HepG2 (cell line): ENCODE results near the gene ZNF428. TPM values are rescaled to one million over a fixed set of nuclear protein-coding genes. Genes with fewer than 3 reads are reported as not detected.

Source experiments
- CBX2 ChIP-seq, 2 experiments: fragments of 200-600 bp in 1 of 2; sonication (generic); formaldehyde crosslinking in 1 of 2; IDR thresholded peaks; 2 replicates each; pipeline versions ENCODE4 v1.7.0 to v1.8.1; 2018 to 2022; ENCODE audit warnings: low read depth in 2 of 2, low read length in 1 of 2, mild to moderate bottlenecking in 1 of 2, missing genetic modification reagents in 1 of 2
- CBX5 ChIP-seq: sonication (generic); formaldehyde crosslinking; IDR thresholded peaks from 2 replicates; pipeline ENCODE4 v1.4.0; 2020; ENCODE audit warnings: missing genetic modification reagents, borderline replicate concordance
- ETV5 ChIP-seq: IDR thresholded peaks from 2 replicates; pipeline ENCODE4 v1.6.1; 2018; ENCODE audit warnings: missing biosample characterization, missing genetic modification reagents, inconsistent platforms, borderline replicate concordance
- HNF4G ChIP-seq, 2 experiments: sonication (generic) in 1 of 2; formaldehyde crosslinking in 1 of 2; IDR thresholded peaks; 2 replicates each; pipeline versions ENCODE4 v1.4.0 to v1.6.1; 2011 to 2020; ENCODE audit warnings: borderline replicate concordance in 2 of 2, low read depth in 2 of 2, mild to moderate bottlenecking in 2 of 2, low read length in 1 of 2, missing genetic modification reagents in 1 of 2, moderate library complexity in 1 of 2
- IKZF1 ChIP-seq: fragments of 450-650 bp; IDR thresholded peaks from 2 replicates; pipeline ENCODE4 v1.7.1; 2016
- MAFG ChIP-seq: sonication (generic); formaldehyde crosslinking; IDR thresholded peaks from 2 replicates; pipeline ENCODE4 v1.5.1; 2020; ENCODE audit warnings: mild to moderate bottlenecking, missing genetic modification reagents
- MED8 ChIP-seq: sonication (generic); formaldehyde crosslinking; IDR thresholded peaks from 2 replicates; pipeline ENCODE4 v1.8.1; 2023; ENCODE audit warnings: mild to moderate bottlenecking, missing genetic modification reagents; ENCODE audit not compliant: insufficient replicate concordance
- MTA3 ChIP-seq: sonication (generic); formaldehyde crosslinking; IDR thresholded peaks from 2 replicates; pipeline ENCODE4 v1.4.0; 2020; ENCODE audit warnings: missing genetic modification reagents
- NFE2L1 ChIP-seq: sonication (generic); formaldehyde crosslinking; IDR thresholded peaks from 2 replicates; pipeline ENCODE4 v1.4.0; 2020; ENCODE audit warnings: missing genetic modification reagents, mild to moderate bottlenecking, borderline replicate concordance
- TOE1 ChIP-seq: sonication (generic); formaldehyde crosslinking; IDR thresholded peaks from 2 replicates; pipeline ENCODE4 v1.4.0; 2020; ENCODE audit warnings: mild to moderate bottlenecking, missing genetic modification reagents
- ZBTB3 ChIP-seq: sonication (generic); formaldehyde crosslinking; IDR thresholded peaks from 2 replicates; pipeline ENCODE4 v1.4.0; 2020; ENCODE audit warnings: low read depth, mild to moderate bottlenecking, moderate library complexity, missing genetic modification reagents, borderline replicate concordance
- ZBTB7B ChIP-seq: sonication (generic); formaldehyde crosslinking; IDR thresholded peaks from 2 replicates; pipeline ENCODE4 v1.4.0; 2020; ENCODE audit warnings: missing genetic modification reagents
- ZBTB8A ChIP-seq: sonication (generic); formaldehyde crosslinking; IDR thresholded peaks from 2 replicates; pipeline ENCODE4 v1.4.0; 2020; ENCODE audit warnings: mild to moderate bottlenecking, low read depth, missing genetic modification reagents, borderline replicate concordance
- ZNF24 ChIP-seq: fragments of 450-650 bp; IDR thresholded peaks from 2 replicates; pipeline ENCODE4 v1.6.1; 2017; ENCODE audit warnings: antibody characterized with exemption, mild to moderate bottlenecking
- ZNF292 ChIP-seq: sonication (generic); formaldehyde crosslinking; IDR thresholded peaks from 2 replicates; pipeline ENCODE4 v1.8.1; 2022; ENCODE audit warnings: mild to moderate bottlenecking, low read depth, missing genetic modification reagents, borderline replicate concordance
- ZNF335 ChIP-seq: sonication (generic); formaldehyde crosslinking; IDR thresholded peaks from 2 replicates; pipeline ENCODE4 v1.4.0; 2020; ENCODE audit warnings: missing genetic modification reagents
- ZNF616 ChIP-seq: sonication (generic); formaldehyde crosslinking; IDR thresholded peaks from 2 replicates; pipeline ENCODE4 v1.5.0; 2020; ENCODE audit warnings: low read depth, mild to moderate bottlenecking, missing genetic modification reagents
- ZNF644 ChIP-seq: IDR thresholded peaks from 2 replicates; pipeline ENCODE4 v1.6.1; 2016; ENCODE audit warnings: low read depth
- ZNF879 ChIP-seq: sonication (generic); formaldehyde crosslinking; IDR thresholded peaks from 2 replicates; pipeline ENCODE4 v1.8.1; 2023; ENCODE audit warnings: missing genetic modification reagents
- ZSCAN12 ChIP-seq: sonication (generic); formaldehyde crosslinking; IDR thresholded peaks from 2 replicates; pipeline ENCODE4 v1.9.0; 2021; ENCODE audit warnings: mild to moderate bottlenecking, missing genetic modification reagents
- polyA plus RNA-seq, 8 experiments: library from polyadenylated mRNA; depleted of rRNA in 3 of 8; stranded (reverse) in 7 of 8; unstranded in 1 of 8; fragments of >200 nt; fragmentation: Illumina TruSeq in 4 of 8; extraction: Trizol in 4 of 8; gene quantifications; 2 replicates each; pipeline versions ENCODE4 v1.2.1 to v1.2.3, GENCODE V29; 2011 to 2016; ENCODE audit warnings: low read depth in 4 of 8, missing spikeins in 1 of 8, mixed read lengths in 1 of 8; ENCODE audit not compliant: insufficient read depth in 1 of 8
- total RNA-seq, 5 experiments: library from RNA; depleted of rRNA; stranded (reverse); fragments of >200 nt; fragmentation: Illumina TruSeq; extraction: Trizol; gene quantifications; 2 replicates each; pipeline ENCODE4 v1.2.3, GENCODE V29; 2016; ENCODE audit warnings: low read depth in 1 of 5
- TF ChIP-seq, protein P1 (sequence below): sonication (generic); formaldehyde crosslinking; IDR thresholded peaks from 2 replicates; pipeline ENCODE4 v1.4.0; 2020; ENCODE audit warnings: missing genetic modification reagents
- TF ChIP-seq, protein P2 (sequence below): IDR thresholded peaks from 2 replicates; pipeline ENCODE4 v1.6.1; 2016; ENCODE audit warnings: control low read depth
- TF ChIP-seq, protein P3 (sequence below): IDR thresholded peaks from 2 replicates; pipeline ENCODE4 v1.6.1; 2012; ENCODE audit warnings: low read depth, low read length, improper control_type of control experiment

Gene ZNF428
- total and polyA plus RNA-seq, 2 of the 13 experiments (the other 11 are each of a cell fraction or from before 2014, with no cell fraction given): 10.4 to 26.9 TPM

DNA sequence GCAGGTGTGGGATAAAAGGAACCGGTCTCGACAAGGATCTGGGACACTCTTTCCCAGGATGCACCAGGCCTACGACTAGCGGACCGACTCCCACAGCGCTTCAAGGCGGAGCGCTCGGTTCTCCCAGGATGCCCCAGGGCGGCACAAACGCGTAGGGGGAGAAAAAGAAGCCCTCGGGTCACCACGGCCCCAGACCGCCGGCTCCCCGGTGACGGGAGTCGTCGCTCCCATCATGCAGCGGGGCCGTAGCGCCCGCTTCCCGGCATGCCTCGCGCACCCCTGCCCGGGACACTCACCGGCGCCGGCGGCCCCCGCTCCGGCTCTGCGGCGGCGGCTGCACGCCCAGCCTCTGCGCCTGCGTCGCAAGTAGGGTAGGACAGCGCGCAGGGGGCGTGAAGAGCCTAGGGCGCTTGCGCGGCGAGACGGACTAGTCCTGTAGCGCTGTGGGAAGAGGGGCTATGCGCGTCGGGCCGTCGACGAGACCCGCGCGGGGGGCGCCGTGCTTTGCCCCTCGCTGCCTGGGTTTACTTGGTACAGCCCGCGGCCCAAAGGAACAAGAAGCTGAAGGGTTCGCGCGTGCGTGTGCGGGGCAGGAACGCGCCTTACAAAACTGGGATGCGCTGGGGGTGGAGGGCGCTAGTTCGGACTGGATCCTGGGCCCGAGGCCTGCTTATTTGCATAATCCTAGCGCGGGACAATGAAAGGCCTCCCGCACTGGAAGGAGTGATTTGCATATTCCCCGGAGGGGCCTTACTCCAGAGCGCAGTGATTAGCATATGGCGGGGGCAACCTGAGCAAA, at the start of gene ZNF428 (continued):
- TF ChIP-seq, protein P1, sequence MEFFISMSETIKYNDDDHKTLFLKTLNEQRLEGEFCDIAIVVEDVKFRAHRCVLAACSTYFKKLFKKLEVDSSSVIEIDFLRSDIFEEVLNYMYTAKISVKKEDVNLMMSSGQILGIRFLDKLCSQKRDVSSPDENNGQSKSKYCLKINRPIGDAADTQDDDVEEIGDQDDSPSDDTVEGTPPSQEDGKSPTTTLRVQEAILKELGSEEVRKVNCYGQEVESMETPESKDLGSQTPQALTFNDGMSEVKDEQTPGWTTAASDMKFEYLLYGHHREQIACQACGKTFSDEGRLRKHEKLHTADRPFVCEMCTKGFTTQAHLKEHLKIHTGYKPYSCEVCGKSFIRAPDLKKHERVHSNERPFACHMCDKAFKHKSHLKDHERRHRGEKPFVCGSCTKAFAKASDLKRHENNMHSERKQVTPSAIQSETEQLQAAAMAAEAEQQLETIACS (CRISPR knock-in tag): peak; percentile 77
- TF ChIP-seq ETV5 (no peak), IKZF1 (no peak), ZNF644 (CRISPR knock-in tag) (no peak), ZBTB8A (CRISPR knock-in tag) (peak; percentile 37; the same call in 1 of the 2 replicates), CBX5 (CRISPR knock-in tag) (no peak), MAFG (CRISPR knock-in tag) (no peak), ZNF616 (CRISPR knock-in tag) (peak; percentile 90; the same call in 1 of the 2 replicates), ZNF24 (no peak), NFE2L1 (CRISPR knock-in tag) (peak; percentile 83), ZBTB7B (CRISPR knock-in tag) (peak; percentile 78; the same call in 1 of the 2 replicates), MED8 (CRISPR knock-in tag) (peak; percentile 76), ZSCAN12 (CRISPR knock-in tag) (0 out of 2 replicates have a peak, but pooled peaks have one; percentile 76), CBX2 (IDR thresholded peaks at IDR 0.05; ENCODE audit: low read depth, low read length) (no peak), CBX2 (CRISPR knock-in tag; IDR thresholded peaks at IDR 0.05; ENCODE audit: low read depth) (no peak), ZNF335 (CRISPR knock-in tag) (peak; percentile 67; the same call in 1 of the 2 replicates), TOE1 (CRISPR knock-in tag) (no peak), MTA3 (CRISPR knock-in tag) (no peak), HNF4G (IDR thresholded peaks at IDR 0.05; ENCODE audit: borderline replicate concordance, low read depth, low read length) (no peak), HNF4G (CRISPR knock-in tag; IDR thresholded peaks at IDR 0.05; ENCODE audit: borderline replicate concordance, low read depth) (peak; percentile 75), ZBTB3 (peak; percentile 92), ZNF879 (CRISPR knock-in tag) (no peak), ZNF292 (CRISPR knock-in tag) (0 out of 2 replicates have a peak, but pooled peaks have one; percentile 9)
- TF ChIP-seq, protein P2, sequence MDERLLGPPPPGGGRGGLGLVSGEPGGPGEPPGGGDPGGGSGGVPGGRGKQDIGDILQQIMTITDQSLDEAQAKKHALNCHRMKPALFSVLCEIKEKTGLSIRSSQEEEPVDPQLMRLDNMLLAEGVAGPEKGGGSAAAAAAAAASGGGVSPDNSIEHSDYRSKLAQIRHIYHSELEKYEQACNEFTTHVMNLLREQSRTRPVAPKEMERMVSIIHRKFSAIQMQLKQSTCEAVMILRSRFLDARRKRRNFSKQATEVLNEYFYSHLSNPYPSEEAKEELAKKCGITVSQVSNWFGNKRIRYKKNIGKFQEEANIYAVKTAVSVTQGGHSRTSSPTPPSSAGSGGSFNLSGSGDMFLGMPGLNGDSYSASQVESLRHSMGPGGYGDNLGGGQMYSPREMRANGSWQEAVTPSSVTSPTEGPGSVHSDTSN: no peak
- TF ChIP-seq, protein P3, sequence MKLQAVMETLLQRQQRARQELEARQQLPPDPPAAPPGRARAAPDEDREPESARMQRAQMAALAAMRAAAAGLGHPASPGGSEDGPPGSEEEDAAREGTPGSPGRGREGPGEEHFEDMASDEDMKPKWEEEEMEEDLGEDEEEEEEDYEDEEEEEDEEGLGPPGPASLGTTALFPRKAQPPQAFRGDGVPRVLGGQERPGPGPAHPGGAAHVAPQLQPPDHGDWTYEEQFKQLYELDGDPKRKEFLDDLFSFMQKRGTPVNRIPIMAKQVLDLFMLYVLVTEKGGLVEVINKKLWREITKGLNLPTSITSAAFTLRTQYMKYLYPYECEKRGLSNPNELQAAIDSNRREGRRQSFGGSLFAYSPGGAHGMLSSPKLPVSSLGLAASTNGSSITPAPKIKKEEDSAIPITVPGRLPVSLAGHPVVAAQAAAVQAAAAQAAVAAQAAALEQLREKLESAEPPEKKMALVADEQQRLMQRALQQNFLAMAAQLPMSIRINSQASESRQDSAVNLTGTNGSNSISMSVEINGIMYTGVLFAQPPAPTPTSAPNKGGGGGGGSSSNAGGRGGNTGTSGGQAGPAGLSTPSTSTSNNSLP: no peak
